Esophagus muscularis mucosa (tissue), 4 donors: ENCODE results near the gene ATP1B2. TPM values are rescaled to one million over a fixed set of nuclear protein-coding genes. Genes with fewer than 3 reads are reported as not detected.

Source experiments
- DNase-seq: peaks from one replicate; pipeline ENCODE4 v3.0.0-alpha.2; 2017; ENCODE audit errors: extremely low spot score
- H3K27ac ChIP-seq, 4 donors: fragments of 200-600 bp; sonication (generic); replicated peaks in 1 of 4; 1 replicate in 3 of 4; 2 replicates in 1 of 4; pipeline ENCODE4 v1.5.1; 2016 to 2019; ENCODE audit warnings: mild to moderate bottlenecking in 1 of 4
- H3K27me3 ChIP-seq, 4 donors: fragments of 200-600 bp; sonication (generic); one replicate each; pipeline versions ENCODE4 v1.5.1 to v1.6.0; 2016 to 2019
- H3K36me3 ChIP-seq, 4 donors: fragments of 200-600 bp; sonication (generic); one replicate each; pipeline ENCODE4 v1.5.1; 2016 to 2019
- H3K4me1 ChIP-seq, 4 donors: fragments of 200-600 bp; sonication (generic); one replicate each; pipeline ENCODE4 v1.5.1; 2016 to 2019
- H3K4me3 ChIP-seq, 4 donors: fragments of 200-600 bp; sonication (generic); 1 replicate in 2 of 4; 2 replicates in 2 of 4; pipeline ENCODE4 v1.5.1; 2016 to 2019; ENCODE audit warnings: mild to moderate bottlenecking in 4 of 4, moderate library complexity in 1 of 4
- H3K9me3 ChIP-seq, 4 donors: fragments of 200-600 bp; sonication (generic); 1 replicate in 3 of 4; 2 replicates in 1 of 4; pipeline ENCODE4 v1.5.1; 2016 to 2019
- CTCF ChIP-seq, 3 experiments: fragments of 200-600 bp in 2 of 3; fragments of 450-650 bp in 1 of 3; sonication (generic) in 2 of 3; IDR thresholded peaks; one replicate each; pipeline ENCODE4 v1.5.1; 2017 to 2019; ENCODE audit warnings: antibody characterized with exemption in 3 of 3, mild to moderate bottlenecking in 2 of 3, moderate library complexity in 1 of 3
- EP300 ChIP-seq: sonication (generic); formaldehyde crosslinking; IDR thresholded peaks from one replicate; pipeline ENCODE4 v1.6.1; 2017; ENCODE audit warnings: antibody characterized with exemption
- POLR2A ChIP-seq: fragments of 450-650 bp; IDR thresholded peaks from one replicate; pipeline ENCODE4 v1.6.1; 2017; ENCODE audit warnings: antibody characterized with exemption, moderate library complexity, mild to moderate bottlenecking, low read depth
- POLR2AphosphoS5 ChIP-seq, 2 donors: sonication (generic); formaldehyde crosslinking; IDR thresholded peaks; one replicate each; pipeline ENCODE4 v1.6.1; 2017; ENCODE audit warnings: antibody characterized with exemption in 2 of 2
- WGBS: methylation state at CpG from one replicate; pipeline ENCODE4 v1.1.5; 2018; 5-methylcytosine and 5-hydroxymethylcytosine counted together
- intact Hi-C: fragments of 100-400 bp; cut with DNase I; formaldehyde crosslinking; loops from one replicate; pipeline ENCODE4 v1.15.1; 2023
- total RNA-seq, 4 donors: library from RNA; depleted of rRNA; stranded (reverse); fragments of >200 nt; gene quantifications; one replicate each; pipeline versions ENCODE4 v1.1.0 to v1.2.1, GENCODE V29; 2016

Gene ATP1B2
- total RNA-seq, 4 donors from 2014 or later: 1.6 to 2.9 (median 2.2) TPM

DNA sequence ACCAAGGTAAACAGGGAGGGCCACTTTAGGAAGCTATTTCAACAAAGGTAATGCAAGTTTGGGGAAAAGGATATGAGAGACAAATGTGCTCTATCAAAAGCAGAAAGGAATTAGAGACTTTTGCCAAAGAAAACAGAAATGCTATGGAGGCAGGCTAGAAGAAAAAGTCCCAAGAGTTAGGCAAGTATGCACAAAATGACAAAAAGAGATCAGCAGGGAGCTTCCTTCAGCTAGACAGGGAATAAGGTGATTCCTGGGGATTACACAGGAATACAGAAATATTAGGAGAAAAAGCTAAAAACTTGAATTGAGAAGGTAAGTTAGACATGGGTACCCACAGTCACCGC is 38.5 kb upstream of the ATP1B2 start:
- WGBS: 100% methylated on average over 1 of the region's 1 CpG
- DNase-seq: no peak
- no peak overlapping the region for H3K27ac ChIP-seq
- peak overlapping the region in 1 of 4 donors; percentile 94 for H3K4me3 ChIP-seq
- H3K4me1 ChIP-seq: peaks cover 25 to 60% (median 58%) of the 10 kb centered on the region in 4 donors
- peaks cover 0 to 17% (median 1%) of the 10 kb centered on the region in 4 donors for H3K36me3 ChIP-seq
- H3K9me3 ChIP-seq: no peaks in the 10 kb centered on the region
- TF ChIP-seq EP300 (no peak), CTCF (IDR thresholded peaks at IDR 0.05) (no peak), POLR2A (no peak), POLR2AphosphoS5 (IDR thresholded peaks at IDR 0.05) (no peak)
- intact Hi-C loops: no loop called here
- no peaks in the 10 kb centered on the region for H3K27me3 ChIP-seq

GRCh38 chr17:7613769-7614424 is 36.8 kb upstream of the ATP1B2 start:
- Histone ChIP-seq H3K27ac (peak overlapping the region; percentile 91 to 98 (median 97)), H3K4me3 (peak overlapping the region; percentile 81 to 96 (median 92)), H3K27me3 (no peaks in the 10 kb centered on the region), H3K9me3 (no peaks in the 10 kb centered on the region), H3K36me3 (peaks cover 0 to 13% (median 1%) of the 10 kb centered on the region in 4 donors), H3K4me1 (peaks cover 25 to 59% (median 55%) of the 10 kb centered on the region in 4 donors)
- WGBS: 12% methylated on average over 15 of the region's 20 CpGs
- TF ChIP-seq CTCF (IDR thresholded peaks at IDR 0.05) (no peak), EP300 (no peak), POLR2A (no peak), POLR2AphosphoS5 (IDR thresholded peaks at IDR 0.05) (no peak)
- intact Hi-C loops: no loop called here
- no peak for DNase-seq

DNA sequence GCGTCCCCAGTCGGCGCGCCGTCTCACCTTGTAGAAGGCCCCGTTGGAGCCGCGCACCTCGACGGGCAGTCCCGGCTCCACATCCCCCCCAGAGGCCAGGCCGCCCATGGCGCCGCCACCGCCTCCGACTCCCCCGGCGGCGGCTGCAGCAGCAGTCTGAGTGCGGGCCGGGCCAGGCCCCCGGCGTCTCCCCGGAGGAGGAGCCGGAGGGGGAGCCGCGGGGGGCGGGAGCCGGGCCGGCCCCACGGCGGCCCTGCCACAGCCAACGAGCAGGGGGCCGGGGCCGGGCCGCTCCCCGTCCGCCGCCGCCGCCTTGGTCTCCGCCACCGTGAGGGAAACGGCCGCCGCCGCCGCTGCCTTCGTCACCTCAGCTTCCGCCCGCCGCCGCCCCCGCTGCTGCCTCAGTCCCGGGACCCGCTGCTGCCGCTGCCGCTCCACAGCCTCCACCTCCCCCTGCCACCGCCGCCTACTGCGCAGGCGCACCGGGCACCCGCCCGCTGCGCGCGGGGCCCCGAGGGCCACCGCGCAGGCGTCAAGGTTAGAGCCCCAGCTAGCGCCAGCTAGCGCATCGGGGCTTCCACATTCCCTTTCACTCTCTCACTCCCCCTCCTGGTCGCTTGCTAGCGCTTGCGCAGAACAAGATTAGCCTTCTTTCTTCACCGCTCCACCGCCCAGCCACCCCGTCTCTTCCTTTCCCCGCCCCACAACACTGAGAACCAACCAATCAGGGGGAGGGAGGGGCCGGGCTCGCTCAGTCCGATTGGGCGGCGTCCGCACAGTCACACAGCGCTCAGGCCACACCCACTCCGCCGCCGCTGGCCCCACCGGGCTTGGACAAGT is 36.1 kb upstream of the ATP1B2 start, which contains the start of gene FXR2:
TSS of gene FXR2 (minus strand) at position 473 of the 840 bp plus-strand sequence. CDS start at position 108, 365 bp downstream.
- Histone ChIP-seq H3K36me3 (peaks cover 0 to 13% (median 1%) of the 10 kb centered on the region in 4 donors), H3K9me3 (no peaks in the 10 kb centered on the region), H3K27ac (peak within 1 kb of the TSS; percentile 91 to 98 (median 97)), H3K27me3 (no peaks in the 10 kb centered on the region), H3K4me3 (peak within 1 kb of the TSS; percentile 81 to 96 (median 92)), H3K4me1 (peaks cover 25 to 51% (median 48%) of the 10 kb centered on the region in 4 donors)
- intact Hi-C loops: no loop called here
- TF ChIP-seq CTCF (IDR thresholded peaks at IDR 0.05) (peak; percentile 48 to 67 (median 63)), EP300 (no peak), POLR2AphosphoS5 (IDR thresholded peaks at IDR 0.05) (peak; percentile 71 to 90), POLR2A (peak; percentile 73)
- DNase-seq: peak; percentile 100
- under 1% methylated on average over 37 of the region's 93 CpGs for WGBS

DNA sequence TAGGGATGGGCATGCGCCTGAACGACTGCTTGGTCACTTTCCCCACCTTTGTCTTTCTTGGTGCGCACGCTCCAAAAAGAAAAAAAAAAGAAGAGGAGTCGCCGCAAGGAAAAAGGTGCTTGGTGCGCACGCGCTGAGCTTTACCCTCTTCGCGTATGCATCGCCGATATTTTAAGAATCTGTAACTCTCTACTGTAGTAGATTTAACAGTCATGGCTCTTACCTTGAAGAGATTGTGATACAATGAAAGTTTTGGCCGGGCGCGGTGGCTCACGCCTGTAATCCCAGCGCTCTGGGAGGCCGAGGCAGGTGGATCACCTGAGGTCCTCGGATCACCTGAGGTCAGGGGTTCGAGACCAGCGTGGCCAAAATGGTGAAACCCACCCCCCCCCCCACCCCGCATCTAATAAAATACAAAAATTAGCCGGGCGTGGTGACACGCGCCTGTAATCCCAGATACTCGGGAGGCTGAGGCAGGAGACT is 35.4 kb upstream of the ATP1B2 start:
- TF ChIP-seq POLR2AphosphoS5 (IDR thresholded peaks at IDR 0.05) (peak in 1 of 2 donors; percentile 69), EP300 (no peak)
- H3K27ac ChIP-seq: peak overlapping the region; percentile 91 to 98 (median 97)
- no peaks in the 10 kb centered on the region for H3K9me3 ChIP-seq
- H3K4me1 ChIP-seq: peaks cover 25 to 47% (median 44%) of the 10 kb centered on the region in 4 donors
- WGBS: 7% methylated on average over 28 of the region's 28 CpGs
- no peak for DNase-seq
- H3K36me3 ChIP-seq: peaks cover 0 to 12% (median 1%) of the 10 kb centered on the region in 4 donors
- peak overlapping the region; percentile 59 to 94 (median 86) for H3K4me3 ChIP-seq
- intact Hi-C loops: no loop called here
- no peaks in the 10 kb centered on the region for H3K27me3 ChIP-seq

DNA sequence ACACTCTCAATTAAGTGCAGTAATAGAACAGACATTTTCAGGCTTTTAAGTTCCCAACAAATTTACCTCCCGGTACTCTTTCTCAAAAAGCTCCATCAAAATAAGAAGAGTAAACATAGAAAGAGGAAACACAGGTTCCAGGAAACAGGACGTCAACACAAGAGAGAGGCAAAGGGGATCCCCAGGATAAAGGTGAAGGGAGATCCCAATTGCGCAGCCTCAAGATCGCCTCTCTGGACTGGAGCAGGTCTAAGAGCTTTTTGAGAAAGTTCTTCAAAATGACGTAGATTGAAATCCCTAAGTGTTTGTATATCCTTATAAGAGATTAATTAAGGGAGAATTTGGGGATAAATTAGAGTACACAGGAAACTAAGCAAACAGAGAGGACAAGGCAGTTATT is 32.1 kb upstream of the ATP1B2 start:
- no peak for DNase-seq
- intact Hi-C loops: no loop called here
- TF ChIP-seq EP300: no peak
- TF ChIP-seq POLR2A: no peak
- TF ChIP-seq POLR2AphosphoS5 (IDR thresholded peaks at IDR 0.05): no peak
- no peak for TF ChIP-seq CTCF (IDR thresholded peaks at IDR 0.05)
- Histone ChIP-seq H3K9me3 (no peaks in the 10 kb centered on the region), H3K4me1 (peaks cover 4 to 14% (median 13%) of the 10 kb centered on the region in 4 donors), H3K27me3 (no peaks in the 10 kb centered on the region), H3K36me3 (no peaks in the 10 kb centered on the region), H3K27ac (no peak overlapping the region), H3K4me3 (no peak overlapping the region)
- WGBS: 90% methylated on average over 5 of the region's 5 CpGs
